C4-2B (cell line): ENCODE measurements around the gene DAB1.

Experiments
- H3K27ac ChIP-seq: fragments of 450-650 bp; 2 replicates; pipeline ENCODE4 v1.5.1; 2017
- ZFX ChIP-seq: fragments of 450-650 bp; IDR thresholded peaks from 2 replicates; pipeline ENCODE4 v1.6.1; 2017
- TF ChIP-seq, protein P1 (sequence below): fragments of 450-650 bp; conservative IDR thresholded peaks from 2 replicates; pipeline ENCODE4 v1.5.1; 2017; ENCODE audit warnings: mild to moderate bottlenecking

Gene DAB1

DNA sequence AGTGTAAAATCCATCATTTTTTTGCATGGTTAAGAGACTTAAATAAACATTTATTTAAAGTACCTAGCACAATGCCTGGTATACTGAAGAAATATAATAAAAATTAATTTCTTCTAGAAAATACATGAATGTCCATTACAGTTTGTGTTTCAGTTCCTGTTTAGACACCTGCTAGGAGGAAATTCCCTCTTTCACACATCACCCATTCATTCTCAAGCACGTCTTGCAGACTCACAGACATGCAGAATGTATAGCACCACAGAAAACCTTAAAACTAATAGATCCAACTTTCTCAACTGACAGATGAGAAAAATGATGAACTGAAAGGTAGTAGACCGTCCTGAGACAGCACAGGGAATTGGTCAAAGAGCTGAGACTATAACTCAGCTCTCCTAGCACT, 285.9 kb downstream of the DAB1 start:
- TF ChIP-seq ZFX = no peak
- TF ChIP-seq, protein P1, sequence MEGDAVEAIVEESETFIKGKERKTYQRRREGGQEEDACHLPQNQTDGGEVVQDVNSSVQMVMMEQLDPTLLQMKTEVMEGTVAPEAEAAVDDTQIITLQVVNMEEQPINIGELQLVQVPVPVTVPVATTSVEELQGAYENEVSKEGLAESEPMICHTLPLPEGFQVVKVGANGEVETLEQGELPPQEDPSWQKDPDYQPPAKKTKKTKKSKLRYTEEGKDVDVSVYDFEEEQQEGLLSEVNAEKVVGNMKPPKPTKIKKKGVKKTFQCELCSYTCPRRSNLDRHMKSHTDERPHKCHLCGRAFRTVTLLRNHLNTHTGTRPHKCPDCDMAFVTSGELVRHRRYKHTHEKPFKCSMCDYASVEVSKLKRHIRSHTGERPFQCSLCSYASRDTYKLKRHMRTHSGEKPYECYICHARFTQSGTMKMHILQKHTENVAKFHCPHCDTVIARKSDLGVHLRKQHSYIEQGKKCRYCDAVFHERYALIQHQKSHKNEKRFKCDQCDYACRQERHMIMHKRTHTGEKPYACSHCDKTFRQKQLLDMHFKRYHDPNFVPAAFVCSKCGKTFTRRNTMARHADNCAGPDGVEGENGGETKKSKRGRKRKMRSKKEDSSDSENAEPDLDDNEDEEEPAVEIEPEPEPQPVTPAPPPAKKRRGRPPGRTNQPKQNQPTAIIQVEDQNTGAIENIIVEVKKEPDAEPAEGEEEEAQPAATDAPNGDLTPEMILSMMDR = no peak
- H3K27ac ChIP-seq = no peak overlapping the region

DNA sequence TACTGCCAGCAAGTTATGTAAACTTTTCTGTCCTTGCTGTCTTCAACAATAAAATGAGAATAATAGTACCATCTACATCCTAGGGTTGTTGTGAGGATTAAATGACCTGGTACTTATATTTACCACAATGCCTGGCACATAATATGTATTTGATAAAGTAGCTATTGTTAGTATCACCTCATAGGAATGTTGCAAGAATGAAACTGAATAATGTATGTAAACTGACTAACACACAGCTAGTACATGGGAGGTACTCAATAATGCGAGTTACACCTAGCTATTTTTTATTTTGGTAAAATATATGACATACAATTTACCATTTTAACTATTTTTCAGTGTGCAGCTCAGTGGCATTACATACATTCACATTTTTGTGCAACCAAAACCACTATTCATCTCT, 289.1 kb downstream of the DAB1 start:
- H3K27ac ChIP-seq = no peak overlapping the region
- TF ChIP-seq, protein P1 = no peak
- TF ChIP-seq ZFX = no peak

DNA sequence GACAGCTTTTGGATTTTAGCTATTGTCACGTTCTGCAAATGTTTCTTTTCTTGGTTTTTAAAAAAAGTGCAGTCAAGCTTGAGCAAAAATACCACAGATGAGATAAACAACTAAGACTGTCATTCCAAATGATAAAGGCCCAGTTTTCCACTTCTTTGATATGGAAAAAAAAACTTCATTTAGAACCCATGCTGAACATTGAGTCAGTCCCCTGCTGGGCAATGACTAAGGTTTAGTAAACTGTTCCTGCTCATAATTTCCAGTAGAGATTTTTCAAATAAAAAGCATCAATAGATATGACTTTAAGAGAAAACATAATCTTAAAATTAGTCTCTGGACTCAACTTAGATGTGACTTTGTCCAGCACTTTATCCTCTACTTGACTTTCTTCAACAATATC, 290.2 kb downstream of the DAB1 start:
- no peak for TF ChIP-seq ZFX
- TF ChIP-seq, protein P1 = no peak
- no peak overlapping the region for H3K27ac ChIP-seq

DNA sequence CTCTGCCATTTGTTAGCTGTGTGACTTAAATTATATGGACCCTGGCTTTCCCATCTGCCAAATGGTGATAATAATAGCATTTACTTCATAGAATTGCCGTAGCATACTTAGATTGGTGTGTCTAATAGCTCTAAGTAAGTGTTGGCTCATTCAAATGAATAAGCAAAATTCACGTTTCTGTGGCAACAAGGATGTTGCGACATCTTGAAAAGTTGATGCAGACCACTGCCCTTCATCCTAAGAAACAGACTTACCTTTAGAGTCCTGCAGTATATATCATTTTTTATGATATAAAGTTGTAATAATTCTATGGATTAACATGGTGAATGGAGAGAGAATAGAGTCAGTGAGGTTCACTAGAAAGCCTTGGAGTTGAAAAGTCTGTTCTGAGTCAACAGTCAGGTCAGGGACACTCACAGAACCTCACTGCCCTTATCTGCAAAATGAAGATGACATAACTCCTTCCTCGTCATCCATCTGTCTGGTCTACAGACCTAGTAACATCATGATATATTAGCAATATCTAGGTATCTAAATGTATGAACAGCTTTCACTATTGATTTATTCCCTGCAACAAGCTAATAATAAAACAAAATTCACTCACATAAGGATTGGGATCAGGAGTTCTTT, 290.8 kb downstream of the DAB1 start:
- TF ChIP-seq, protein P1 = no peak
- TF ChIP-seq ZFX = no peak
- no peak overlapping the region for H3K27ac ChIP-seq

DNA sequence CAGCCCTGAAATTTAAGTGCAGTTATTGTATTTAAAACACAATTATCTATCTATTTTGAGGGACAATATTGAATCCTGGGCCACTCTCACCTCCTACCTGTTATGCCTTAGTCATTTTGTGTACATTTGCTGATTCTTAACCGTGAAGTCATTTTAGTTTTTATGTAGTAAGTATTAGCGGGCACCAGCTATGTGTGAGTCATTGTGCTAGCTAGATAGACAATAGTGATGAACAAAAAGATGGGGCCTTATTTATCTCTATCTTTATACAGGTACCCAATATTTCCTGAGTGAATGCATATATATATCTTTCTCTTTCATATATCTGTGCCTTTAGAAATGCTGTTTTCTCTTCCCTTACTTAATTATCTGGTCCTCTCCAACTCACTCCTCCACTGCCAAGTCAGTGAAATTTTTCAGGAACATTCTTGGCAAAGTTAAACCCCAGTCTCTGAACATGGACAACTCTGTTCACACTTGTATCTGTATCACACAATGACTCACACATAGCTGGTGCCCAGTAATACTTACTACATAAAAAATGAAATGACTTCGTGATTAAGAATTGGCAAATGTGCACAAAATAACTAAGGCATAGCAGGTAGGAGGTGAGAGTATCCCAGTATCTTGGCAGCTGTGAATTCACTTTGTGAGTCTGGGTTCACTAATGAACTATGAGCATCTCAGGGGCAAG, 292.0 kb downstream of the DAB1 start:
- no peak overlapping the region for H3K27ac ChIP-seq
- TF ChIP-seq, protein P1 = no peak
- no peak for TF ChIP-seq ZFX

DNA sequence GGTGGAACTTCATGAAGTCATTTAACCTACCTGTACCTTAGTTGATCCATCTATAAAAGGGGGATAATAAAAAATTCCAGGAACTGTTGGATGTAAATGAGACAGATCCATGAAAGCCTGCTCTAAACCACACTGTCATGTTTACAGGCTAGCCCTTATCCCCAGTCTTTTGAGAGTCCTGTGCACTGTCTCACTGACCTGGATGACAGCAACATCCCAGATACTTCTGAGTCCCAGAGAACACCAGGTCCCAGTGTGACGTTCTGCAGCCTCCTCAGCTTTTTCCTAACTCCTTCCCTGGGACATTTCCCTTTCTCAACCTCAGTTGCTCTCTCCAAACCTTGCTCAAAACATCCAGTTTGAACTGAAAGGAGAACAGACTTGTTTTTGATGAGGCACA, 292.6 kb downstream of the DAB1 start:
- no peak overlapping the region for H3K27ac ChIP-seq
- no peak for TF ChIP-seq ZFX
- TF ChIP-seq, protein P1 = no peak

DNA sequence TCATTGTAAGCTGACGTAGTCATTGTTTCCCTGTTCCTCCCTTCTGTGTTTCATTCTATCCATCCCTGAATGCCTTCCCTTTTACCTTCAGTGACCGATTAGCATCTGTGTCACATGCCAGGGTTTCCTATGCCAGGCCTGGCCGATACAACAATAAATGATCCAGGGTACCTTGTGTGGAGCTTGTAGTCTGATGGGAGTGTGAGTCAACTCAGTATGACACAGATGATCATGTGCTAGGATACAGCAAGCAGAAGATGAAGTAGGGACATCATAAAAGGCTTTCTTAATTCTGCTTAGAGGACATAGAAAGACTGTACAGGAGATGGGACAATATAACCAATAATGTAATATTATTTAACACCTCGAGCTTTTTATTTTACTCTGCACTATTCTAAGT, 294.0 kb downstream of the DAB1 start:
- no peak overlapping the region for H3K27ac ChIP-seq
- TF ChIP-seq, protein P1 = no peak
- TF ChIP-seq ZFX = no peak
